OCI-LY3 (cell line): ENCODE measurements around the gene IRGQ.

Source experiments
- H2AFZ ChIP-seq: fragments of 200-600, 300-600 bp; shearing (Covaris generic); 2 replicates; pipeline ENCODE4 v1.6.0; 2014; ENCODE audit warnings: antibody characterized with exemption, low read depth, low read length
- H3K27ac ChIP-seq: fragments of 200-600, 300-600 bp; sonication (generic); 2 replicates; pipeline ENCODE4 v1.5.1; 2014; ENCODE audit warnings: mild to moderate bottlenecking, low read length, moderate library complexity, mixed read lengths
- H3K27me3 ChIP-seq: fragments of 200-600, 300-600 bp; sonication (generic); 2 replicates; pipeline ENCODE4 v1.6.1; 2014; ENCODE audit warnings: low read depth, low read length, mixed read lengths
- H3K36me3 ChIP-seq: fragments of 200-600, 300-600 bp; sonication (generic); replicated peaks from 2 replicates; pipeline ENCODE3; 2014; ENCODE audit warnings: low read depth, low read length, mixed read lengths
- H3K4me1 ChIP-seq: fragments of 300-600, 200-600 bp; sonication (generic); 2 replicates; pipeline ENCODE4 v1.6.1; 2014; ENCODE audit warnings: low read length, mixed read lengths
- H3K4me2 ChIP-seq: fragments of 200-600, 300-600 bp; sonication (generic); 2 replicates; pipeline ENCODE4 v1.6.1; 2014; ENCODE audit warnings: low read length, mixed read lengths
- H3K4me3 ChIP-seq: fragments of 300-600, 200-600 bp; sonication (generic); 2 replicates; pipeline ENCODE4 v1.5.1; 2014; ENCODE audit warnings: antibody characterized with exemption, mild to moderate bottlenecking, low read length, moderate library complexity
- H3K79me2 ChIP-seq: fragments of 300-600, 200-600 bp; shearing (Covaris generic); 2 replicates; pipeline ENCODE4 v1.6.1; 2014; ENCODE audit warnings: mild to moderate bottlenecking, low read length, mixed read lengths
- H3K9ac ChIP-seq: fragments of 300-600, 200-600 bp; shearing (Covaris generic); 2 replicates; pipeline ENCODE4 v1.6.0; 2014; ENCODE audit warnings: mild to moderate bottlenecking, low read length, moderate library complexity
- H3K9me3 ChIP-seq: fragments of 200-600, 300-600 bp; shearing (Covaris generic); 2 replicates; pipeline ENCODE4 v1.6.1; 2014; ENCODE audit warnings: low read length, mixed read lengths; ENCODE audit not compliant: insufficient read depth
- H4K20me1 ChIP-seq: fragments of 200-600, 300-600 bp; sonication (generic); 2 replicates; pipeline ENCODE4 v1.6.1; 2016; ENCODE audit warnings: low read length, mixed read lengths; ENCODE audit not compliant: insufficient read depth
- EZH2phosphoT487 ChIP-seq: fragments of 200-600 bp; shearing (Covaris generic); IDR thresholded peaks from 2 replicates; pipeline ENCODE4 v1.6.1; 2018; ENCODE audit warnings: antibody characterized with exemption, mixed run types, low read depth
- TF ChIP-seq, protein P1 (sequence below): fragments of 200-600, 300-600 bp; sonication (generic); IDR thresholded peaks from 2 replicates; pipeline ENCODE4 v1.5.1; 2014; ENCODE audit warnings: antibody characterized with exemption, low read length, low read depth

The IRGQ gene, protein sequence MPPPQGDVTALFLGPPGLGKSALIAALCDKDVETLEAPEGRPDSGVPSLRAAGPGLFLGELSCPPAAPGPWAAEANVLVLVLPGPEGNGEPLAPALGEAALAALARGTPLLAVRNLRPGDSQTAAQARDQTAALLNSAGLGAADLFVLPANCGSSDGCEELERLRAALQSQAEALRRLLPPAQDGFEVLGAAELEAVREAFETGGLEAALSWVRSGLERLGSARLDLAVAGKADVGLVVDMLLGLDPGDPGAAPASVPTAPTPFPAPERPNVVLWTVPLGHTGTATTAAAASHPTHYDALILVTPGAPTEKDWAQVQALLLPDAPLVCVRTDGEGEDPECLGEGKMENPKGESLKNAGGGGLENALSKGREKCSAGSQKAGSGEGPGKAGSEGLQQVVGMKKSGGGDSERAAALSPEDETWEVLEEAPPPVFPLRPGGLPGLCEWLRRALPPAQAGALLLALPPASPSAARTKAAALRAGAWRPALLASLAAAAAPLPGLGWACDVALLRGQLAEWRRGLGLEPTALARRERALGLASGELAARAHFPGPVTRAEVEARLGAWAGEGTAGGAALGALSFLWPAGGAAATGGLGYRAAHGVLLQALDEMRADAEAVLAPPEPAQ

DNA sequence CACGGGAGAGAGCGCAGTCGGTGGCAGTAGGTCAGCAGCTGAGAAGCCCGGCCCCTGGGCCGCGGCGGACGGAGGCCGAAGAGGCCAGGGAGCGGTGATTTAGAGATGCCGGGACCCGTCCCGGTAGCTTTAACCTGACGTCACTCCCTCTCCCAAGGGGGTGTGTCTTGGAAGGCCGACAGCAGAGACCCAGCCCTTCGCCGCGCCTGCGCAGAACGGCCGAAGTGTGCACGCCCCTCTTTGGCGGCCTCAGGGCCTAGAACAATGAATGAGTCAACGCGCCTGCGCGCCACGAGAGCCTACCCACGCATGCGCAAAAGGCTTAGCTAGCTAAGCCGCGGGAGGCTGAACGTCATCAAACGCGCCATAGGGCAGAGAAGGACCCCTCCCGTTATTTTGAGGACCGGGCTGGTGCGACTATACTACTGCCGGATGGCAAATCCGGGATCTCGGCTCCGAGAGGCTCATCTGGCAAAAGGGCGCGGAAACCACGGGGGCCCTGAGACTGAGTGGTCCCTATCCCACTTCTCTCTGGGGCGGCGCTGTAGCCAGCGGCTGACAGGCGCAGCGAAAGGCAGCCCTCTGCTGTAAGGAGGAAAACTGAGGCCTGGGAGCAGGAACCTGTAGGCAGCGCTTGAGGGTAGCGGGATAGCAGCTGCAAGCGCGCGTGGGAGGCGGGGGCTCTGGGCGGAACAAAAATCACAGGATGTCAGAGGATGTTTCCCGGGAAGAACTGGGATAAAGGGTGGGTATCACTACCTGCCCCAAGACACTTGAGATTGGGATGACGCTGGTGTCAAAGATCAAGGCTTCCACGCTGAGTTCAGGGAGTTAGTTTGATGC lies at the start of gene IRGQ, which contains the start of gene ZNF576:
IRGQ (minus strand) TSS at position 136 of the 843 bp plus-strand sequence. CDS start 796 bp downstream, outside the sequence.
ZNF576 (plus strand) TSS at position 597 of the 843 bp plus-strand sequence. CDS start 514 bp downstream, outside the sequence.
- Histone ChIP-seq H4K20me1 (no peaks in the 10 kb centered on the region), H3K4me1 (peaks cover 22% of the 10 kb centered on the region), H3K9me3 (no peaks in the 10 kb centered on the region), H3K4me2 (peak within 1 kb of the TSS; percentile 93), H3K27me3 (no peaks in the 10 kb centered on the region), H3K9ac (peak within 1 kb of the TSS; percentile 88), H2AFZ (peak within 1 kb of the TSS; percentile 70), H3K4me3 (peak within 1 kb of the TSS; percentile 91), H3K27ac (peak within 1 kb of the TSS; percentile 81), H3K36me3 (peaks cover 31% of the 10 kb centered on the region), H3K79me2 (peaks cover 47% of the 10 kb centered on the region)
- TF ChIP-seq, protein P1, sequence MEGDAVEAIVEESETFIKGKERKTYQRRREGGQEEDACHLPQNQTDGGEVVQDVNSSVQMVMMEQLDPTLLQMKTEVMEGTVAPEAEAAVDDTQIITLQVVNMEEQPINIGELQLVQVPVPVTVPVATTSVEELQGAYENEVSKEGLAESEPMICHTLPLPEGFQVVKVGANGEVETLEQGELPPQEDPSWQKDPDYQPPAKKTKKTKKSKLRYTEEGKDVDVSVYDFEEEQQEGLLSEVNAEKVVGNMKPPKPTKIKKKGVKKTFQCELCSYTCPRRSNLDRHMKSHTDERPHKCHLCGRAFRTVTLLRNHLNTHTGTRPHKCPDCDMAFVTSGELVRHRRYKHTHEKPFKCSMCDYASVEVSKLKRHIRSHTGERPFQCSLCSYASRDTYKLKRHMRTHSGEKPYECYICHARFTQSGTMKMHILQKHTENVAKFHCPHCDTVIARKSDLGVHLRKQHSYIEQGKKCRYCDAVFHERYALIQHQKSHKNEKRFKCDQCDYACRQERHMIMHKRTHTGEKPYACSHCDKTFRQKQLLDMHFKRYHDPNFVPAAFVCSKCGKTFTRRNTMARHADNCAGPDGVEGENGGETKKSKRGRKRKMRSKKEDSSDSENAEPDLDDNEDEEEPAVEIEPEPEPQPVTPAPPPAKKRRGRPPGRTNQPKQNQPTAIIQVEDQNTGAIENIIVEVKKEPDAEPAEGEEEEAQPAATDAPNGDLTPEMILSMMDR: no peak
- no peak for TF ChIP-seq EZH2phosphoT487

DNA sequence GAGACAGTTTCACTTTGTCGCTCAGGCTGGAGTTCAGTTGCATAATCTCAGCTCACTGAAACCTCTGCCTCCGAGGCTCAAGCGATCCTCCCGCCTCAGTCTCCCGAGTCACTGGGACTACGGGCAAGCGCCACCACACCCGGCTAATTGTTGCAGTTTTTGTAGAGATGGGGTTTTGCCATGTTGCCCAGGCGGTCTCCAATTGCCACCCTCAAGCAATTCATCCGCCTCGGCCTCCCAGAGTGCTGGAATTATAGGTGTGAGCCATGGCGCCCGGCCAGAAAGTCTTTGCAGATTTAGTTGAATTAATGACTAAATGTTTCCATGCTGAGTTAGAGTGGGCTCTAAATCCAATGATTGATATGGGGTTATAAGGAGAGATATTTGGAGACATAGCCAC lies 48.2 kb upstream of the IRGQ start:
- peaks cover under 1% of the 10 kb centered on the region; the same call in 1 of the 2 replicates for H3K4me1 ChIP-seq
- no peak overlapping the region for H3K4me3 ChIP-seq
- no peaks in the 10 kb centered on the region for H3K27me3 ChIP-seq
- no peak overlapping the region for H3K9ac ChIP-seq
- no peaks in the 10 kb centered on the region for H3K36me3 ChIP-seq
- no peak for TF ChIP-seq EZH2phosphoT487
- TF ChIP-seq, protein P1: no peak
- H4K20me1 ChIP-seq: no peaks in the 10 kb centered on the region
- H3K4me2 ChIP-seq: no peak overlapping the region
- H3K79me2 ChIP-seq: no peaks in the 10 kb centered on the region
- H2AFZ ChIP-seq: no peak overlapping the region
- H3K27ac ChIP-seq: no peak overlapping the region
- no peaks in the 10 kb centered on the region for H3K9me3 ChIP-seq

DNA sequence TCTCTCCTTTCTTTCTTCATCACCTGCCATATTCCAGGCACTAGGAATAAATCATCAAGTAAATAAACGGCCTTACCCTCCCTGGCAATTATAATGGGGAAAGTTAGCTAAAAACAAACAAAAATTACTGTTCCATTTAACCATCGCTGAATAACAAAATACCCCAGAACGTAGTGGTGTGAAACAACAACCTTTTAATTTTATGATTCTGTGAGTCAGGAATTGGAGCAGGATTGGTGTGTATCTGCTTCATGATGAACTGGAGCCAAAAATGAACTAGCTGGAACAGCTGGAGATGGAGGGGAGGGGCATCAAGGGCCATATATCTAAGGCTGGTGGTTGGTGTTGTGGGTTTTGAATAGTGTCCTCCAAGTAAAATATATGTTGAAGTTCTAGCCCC lies 47.4 kb upstream of the IRGQ start:
- peaks cover 9% of the 10 kb centered on the region for H3K4me1 ChIP-seq
- H4K20me1 ChIP-seq: no peaks in the 10 kb centered on the region
- no peak for TF ChIP-seq EZH2phosphoT487
- TF ChIP-seq, protein P1: no peak
- H2AFZ ChIP-seq: no peak overlapping the region
- no peaks in the 10 kb centered on the region for H3K27me3 ChIP-seq
- H3K9me3 ChIP-seq: no peaks in the 10 kb centered on the region
- H3K27ac ChIP-seq: no peak overlapping the region
- H3K4me2 ChIP-seq: no peak overlapping the region
- H3K4me3 ChIP-seq: no peak overlapping the region
- H3K79me2 ChIP-seq: no peaks in the 10 kb centered on the region
- H3K36me3 ChIP-seq: no peaks in the 10 kb centered on the region
- no peak overlapping the region for H3K9ac ChIP-seq
